Measurements from ENCODE around the gene MLC1.

The MLC1 gene

DNA sequence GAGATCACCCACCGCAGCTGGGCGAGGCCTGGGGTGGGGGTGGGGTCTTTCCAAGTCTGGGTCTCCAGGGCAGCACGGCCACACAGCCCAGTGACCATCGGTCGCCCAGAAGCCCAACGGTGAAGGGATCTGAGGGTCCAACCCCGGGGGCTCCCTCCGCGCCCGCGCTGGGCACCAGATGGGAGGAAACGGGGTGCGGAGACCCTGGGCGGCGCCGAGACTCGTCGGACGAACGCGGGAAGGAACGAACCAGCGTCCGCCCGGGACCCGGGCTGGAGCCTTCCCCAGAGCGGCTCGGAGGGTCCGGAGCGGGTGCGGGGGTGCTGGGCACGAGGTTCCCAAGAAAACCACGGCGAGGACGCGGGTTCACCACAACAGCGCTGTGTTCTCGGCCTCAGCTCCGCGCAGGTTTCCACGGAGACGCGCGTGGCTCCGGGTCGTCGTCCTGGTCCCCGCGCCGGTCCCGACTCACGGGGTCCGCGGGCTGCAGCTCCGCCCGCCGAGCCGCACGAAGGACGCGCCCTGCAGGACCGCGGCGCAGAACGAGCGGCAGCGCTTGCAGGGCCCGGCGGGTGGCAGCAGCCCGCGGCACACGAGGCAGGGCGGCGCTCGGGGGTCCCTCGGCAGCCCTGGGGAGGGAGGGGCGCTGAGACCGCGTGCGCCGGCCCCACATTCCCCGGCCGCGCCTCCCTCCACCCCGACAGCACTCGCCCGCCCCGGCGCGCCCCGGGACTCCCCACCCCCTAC lies 70.4 kb downstream of the MLC1 start:
- DNase-seq = peak in 1 of 3 donors; percentile 33

DNA sequence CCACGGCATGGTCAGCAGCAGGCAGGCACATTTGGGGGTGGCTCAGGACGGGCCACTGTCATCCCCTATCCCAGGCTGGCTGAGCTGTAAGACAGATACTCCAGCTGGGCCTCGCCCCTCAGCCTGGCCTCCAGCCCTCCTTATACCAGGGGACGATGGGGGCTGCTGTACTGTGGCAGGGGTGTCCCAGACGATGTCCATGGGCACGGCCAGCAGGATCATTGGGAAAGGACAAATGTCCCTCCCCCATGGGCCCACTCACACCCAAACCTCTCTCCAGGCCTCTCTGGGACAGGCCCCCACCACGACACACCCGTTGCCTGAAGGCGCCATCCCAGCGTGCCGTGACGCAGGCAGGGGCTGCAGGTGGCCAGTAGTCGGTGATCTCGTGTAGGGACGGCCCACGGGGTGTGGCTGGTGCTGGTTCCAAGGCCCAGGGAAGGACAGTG lies 71.1 kb downstream of the MLC1 start:
- DNase-seq = no peak

DNA sequence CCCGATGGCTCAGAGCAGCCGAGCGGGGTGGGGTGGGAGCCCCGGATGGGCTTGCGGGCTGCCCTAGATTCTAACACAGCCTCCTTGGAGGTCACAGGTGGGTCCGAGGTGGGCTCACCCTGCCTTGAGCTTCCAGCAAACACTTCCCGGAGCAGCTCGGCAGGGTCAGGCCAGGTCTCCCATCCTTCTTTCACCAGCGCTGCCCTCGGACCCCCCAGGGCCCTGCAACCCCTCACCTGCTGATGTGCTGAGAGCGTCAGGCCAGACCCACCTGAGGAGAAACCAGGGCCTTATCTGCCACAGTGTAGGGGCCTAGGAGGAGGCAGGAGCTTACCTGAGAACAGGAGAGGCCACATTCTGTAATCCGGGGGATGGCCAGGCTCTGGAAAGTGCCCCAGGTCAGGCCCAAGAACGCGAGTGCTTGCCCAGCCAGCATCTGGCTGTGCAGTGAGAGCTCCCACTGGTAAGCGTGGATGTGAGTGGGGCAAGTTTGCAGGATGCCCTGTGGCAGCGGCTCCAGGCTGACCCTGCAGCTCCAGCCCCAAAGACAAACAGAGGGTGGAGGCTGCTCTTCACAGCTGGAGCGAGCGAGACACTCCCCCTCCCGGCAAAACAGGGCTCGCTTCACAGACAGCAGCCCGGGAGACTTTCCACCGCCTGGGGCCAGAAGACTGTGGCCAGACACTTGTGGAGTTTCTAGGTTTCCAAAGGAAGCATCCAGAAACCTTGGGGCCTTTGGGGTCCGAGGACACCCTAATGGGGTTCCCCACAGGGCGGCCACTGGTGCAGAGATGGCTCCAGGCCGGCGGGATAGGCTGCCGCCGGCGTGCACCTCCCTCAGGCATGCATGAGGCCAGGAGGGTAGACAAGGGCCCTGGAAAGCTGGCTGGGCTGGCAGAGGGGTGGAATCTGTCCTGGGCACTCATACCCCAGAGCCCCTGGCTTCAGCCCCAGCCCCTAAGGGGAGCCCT lies 72.7 kb downstream of the MLC1 start, which contains the start of gene IL17REL:
IL17REL (minus strand) TSS at position 555 of the 971 bp plus-strand sequence; CDS start at position 436, 119 bp downstream.
- DNase-seq = no peak

DNA sequence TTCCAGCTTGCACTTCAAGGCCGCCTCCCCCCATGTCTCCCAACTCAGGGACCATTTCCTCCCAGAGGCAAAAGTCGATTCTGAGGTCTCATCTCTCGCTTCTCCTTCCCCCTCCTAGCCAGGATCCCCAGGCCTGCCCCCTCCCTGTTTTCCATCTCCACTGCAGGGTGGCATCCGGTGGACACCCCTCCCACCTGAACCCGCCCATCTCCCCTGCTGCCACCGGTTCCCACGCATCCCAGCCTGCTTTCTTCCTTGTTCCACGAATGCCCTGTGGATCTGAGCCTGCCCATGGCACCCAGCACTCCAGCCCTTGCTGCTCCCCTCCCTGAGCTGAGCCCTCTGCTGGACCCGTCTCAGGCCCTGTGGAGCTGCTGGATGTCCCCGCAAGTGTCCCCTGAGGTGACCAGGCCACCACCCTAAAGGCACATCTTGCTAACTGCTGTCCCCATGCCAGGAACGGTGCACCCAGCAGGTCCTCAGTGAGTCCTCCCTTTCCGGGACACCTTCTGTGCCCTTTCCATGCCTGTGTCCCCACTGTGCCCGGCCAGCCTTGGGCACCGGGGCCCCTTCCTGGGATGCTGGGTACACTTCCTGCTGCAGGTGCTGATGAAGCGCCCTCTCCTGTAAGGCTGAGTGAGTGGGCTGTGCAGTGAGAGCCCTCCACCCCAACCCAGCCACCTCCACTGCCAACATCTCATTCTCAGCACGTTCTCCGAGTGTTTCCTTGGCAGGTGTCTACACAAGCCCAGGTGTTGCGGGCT lies 73.6 kb downstream of the MLC1 start:
- DNase-seq = no peak

DNA sequence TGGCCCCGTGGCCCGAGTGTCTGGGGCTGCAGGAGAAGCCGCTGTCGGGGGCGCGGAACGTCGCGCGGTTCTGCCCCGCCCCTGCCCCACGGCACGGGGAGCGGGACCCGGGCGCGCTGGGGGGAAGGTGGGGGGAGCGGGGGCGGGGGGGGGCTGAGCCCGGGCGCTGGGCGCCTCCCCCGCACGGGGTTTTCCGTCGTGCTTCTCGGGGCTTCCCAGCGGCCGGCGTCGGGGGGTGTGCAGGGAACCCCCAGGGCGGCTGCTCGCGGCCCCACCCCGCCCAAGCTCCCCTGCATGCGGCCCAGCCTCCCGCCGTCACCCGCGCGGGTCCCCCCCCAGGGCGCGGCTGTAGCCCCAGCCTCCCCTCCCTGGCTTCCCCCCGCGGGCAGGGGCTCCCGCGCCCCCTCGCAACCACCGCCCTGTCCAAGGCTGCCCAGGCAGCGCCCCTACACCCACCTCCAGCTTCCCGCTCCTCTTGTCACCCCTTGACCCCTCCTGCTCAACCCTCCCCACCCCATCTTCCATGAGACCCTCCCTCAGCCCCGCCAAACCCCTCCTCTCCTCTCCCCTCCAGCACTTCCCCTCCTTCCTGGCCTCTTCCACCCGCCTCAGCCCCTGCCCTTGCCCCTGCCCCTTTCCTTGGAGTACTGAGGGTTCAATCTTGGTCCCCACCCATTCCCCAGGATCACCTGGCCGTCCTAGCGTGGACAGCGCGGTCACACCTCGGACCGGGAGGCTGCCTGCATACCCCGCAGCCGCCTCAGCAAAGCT lies 74.4 kb downstream of the MLC1 start:
- DNase-seq = peak; percentile 60 to 90 (median 70)

DNA sequence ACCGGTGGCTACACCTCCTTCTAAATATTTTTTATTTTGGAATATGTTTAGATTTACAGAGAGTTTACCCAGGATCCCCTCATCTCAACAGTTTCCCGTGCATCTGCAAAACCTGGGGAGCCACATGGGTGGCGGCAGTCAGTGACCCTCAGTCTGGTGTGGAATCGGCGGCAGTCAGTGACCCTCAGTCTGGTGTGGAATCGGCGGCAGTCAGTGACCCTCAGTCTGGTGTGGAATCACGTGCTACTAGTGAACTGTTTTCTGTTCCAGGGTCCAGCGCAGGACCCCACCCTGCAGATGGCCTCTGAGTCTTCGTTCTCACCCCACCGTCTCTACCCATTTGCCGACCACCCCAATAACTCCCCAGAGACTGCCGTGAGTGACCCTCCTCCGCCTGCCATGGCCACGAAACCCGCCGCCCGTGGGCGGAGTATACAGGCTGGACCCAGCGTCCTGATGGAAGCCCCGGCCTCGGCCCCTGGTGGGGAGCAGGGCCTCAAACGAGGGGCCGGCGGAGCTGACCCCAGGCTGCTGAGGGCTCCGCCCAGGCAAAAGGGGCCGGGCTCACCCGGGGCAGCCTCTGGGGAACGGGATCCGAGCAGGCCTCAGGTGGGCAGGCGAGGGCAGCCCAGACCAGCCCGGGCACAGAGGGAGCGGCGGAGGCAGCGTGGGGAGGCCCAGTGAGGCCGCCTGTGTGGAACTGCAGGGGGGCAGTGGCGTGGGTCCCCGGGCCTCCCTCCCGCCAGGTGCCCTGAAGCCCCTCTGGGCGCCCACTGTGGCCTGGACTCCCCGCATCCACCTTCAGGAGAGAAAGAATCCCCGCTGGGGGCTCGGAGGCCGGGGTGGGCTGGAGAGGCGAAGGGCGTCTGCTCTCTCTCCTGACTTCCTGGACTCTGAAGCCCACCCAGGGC lies 75.2 kb downstream of the MLC1 start:
- no peak for DNase-seq

Data from suppressor macrophage treated with lipopolysaccharide for 1 hour (primary cell).